HG02759 (cell line): ENCODE measurements around the gene CACNG1.
"Not testable (repeated sequence)": the region's sequence is repeated elsewhere in the genome, so short reads cannot be mapped to it uniquely, and the experiment has no call there.

ENCODE experiments used
- ATAC-seq: cut with Tn5 transposase; IDR thresholded peaks from one replicate; pipeline ENCODE4 v1.9.1; 2021; ENCODE audit warnings: mild to moderate bottlenecking, moderate library complexity; ENCODE audit not compliant: unreplicated experiment

The CACNG1 gene

DNA sequence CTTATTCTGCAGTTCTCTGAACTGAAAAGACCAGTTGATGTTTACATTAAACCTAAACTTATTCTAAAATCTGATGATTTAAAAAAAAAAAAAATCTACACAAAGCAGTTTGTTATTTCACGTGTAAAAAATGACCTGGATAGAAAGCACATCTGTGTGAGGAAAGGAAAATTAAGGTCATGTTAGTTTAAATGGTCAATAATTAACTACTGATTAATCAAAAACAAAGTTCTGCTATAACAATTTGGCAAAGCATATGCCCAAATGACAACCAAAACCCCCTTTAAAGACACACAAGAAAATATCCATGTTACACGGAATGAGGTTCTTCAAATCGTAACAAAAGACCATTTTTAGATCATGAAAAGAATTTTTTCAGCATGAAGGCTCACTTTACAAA lies 30.4 kb downstream of the CACNG1 start:
- ATAC-seq, result no peak

DNA sequence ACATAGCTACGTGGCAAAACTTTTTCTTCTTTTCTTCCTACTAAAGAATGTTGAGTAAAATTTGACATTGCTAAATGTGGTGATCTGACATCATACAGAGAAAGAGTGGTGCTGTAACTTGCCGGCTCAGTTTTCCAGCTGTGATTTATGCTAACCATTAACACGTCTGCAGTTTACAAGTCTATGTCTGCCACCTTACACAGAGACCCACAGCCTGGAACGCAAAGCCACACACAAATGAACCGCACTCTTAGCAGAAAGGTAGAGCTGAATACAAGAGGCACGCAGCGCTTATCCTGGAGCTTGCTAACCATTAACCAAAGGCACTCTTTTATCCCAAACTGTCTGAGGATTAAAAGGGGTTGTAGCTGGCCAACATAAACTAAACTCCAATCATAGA lies 31.9 kb downstream of the CACNG1 start:
- ATAC-seq, result no peak

DNA sequence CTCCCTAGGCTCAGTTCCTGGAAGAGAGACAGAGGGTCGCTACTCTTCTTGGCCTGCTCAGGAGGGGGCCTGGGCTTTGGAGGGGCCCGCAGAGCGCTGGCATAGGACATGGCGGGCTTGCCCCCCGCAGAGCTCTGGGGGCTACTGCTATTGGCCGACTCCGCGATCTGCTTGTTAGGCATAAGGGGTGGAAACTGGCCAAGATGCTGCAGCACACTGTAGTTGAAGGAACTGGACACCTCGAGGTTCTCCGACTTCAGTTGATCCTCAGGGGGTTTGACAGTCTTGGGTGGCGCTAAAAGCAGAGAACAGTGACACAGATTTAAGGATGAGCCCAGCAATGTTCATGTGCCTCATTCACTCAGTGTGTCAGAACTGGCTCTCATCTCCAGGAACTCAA lies 33.9 kb downstream of the CACNG1 start:
- no peak for ATAC-seq

DNA sequence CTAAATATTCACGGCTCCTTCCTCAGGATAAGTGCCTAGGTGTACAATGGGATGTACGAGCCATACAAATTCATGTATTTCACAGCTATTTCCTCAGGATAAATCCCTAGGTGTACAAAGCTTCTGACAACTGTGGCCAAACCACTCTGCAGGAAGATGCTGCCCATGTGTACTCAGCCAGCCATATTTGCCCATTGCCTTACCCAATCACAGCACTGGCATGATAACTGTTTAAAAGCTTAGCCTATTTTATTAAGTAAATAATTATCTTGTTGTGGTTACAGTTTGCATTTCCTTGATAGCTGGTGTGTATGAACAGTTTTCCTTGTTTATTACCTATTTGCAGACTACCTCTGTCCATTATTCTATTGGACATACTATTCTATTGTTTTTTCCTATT lies 35.1 kb downstream of the CACNG1 start:
- ATAC-seq, result no peak

DNA sequence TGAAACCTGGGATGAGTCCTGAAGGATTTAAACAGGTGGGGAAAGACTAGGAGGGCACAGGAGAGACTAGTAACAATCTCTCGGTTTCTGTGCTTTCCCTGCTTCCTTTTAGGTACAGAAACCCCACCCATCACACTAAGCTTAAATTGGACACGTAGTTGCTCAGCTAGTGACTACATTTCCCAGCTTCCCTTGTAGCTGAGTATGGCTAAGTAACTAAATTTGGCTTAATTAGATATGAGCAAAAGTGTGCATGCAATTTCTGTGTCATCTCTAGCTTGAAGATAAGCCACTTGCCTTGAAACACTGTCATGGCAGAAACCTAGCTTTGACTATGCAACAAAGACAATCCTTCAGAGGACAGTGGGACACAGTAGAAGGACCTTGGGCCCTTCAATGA lies 36.5 kb downstream of the CACNG1 start:
- ATAC-seq, result no peak

DNA sequence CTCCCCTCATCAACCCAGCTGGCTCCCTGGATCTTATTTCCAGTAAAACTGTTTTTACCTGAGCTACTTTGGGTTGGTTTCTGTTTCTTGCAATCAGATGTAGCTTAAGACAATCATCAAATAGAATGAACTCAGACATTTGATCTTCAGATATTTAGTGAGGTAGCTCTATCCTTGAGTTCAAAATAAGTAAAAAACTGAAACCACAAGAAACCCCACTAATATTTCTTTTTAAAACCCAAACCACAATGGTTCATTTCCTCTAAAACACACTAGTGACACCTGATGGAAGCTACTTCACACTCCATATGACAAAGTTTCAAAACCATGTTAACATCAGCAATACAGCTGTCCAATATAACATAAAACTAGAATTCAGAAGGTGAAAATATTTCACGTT lies 37.8 kb downstream of the CACNG1 start:
- ATAC-seq, result peak; percentile 81

DNA sequence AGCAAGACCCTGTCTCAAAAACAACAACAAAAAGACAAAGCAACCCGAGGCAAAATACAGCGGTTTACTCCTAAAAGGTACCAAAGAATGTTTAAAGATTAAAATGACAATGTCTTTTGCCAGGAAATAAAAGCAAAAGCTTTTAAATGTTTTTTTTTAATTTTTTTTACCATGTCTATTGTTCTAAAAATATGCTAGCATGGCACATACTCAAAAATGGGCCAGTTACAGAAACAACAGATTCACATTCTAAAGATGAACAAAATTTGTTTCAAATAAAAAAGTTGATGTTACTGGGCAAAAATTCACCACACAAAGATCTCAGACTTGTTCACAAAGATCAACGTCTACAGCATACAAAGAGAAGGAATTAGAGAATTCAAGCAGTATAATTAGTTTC lies 41.1 kb downstream of the CACNG1 start:
- no peak for ATAC-seq

DNA sequence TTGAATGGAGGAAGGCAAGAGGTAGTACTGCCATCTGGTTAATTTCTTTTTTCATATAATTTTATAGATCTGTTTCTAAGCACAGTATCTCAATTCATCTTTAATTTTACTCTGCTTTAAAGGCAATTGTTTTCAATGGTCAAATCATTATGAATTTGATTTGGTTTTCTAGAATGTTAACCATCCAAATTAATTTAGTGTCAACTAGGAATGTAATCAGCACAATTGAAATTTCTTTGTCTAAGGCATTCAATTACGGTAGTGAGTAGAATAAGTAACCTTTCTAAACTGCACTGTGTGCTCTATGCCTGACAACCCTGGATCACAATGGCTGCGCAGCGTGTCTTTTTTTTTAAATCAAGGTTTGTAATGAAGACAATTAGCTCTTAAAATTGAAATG lies 44.3 kb downstream of the CACNG1 start:
- no peak for ATAC-seq

DNA sequence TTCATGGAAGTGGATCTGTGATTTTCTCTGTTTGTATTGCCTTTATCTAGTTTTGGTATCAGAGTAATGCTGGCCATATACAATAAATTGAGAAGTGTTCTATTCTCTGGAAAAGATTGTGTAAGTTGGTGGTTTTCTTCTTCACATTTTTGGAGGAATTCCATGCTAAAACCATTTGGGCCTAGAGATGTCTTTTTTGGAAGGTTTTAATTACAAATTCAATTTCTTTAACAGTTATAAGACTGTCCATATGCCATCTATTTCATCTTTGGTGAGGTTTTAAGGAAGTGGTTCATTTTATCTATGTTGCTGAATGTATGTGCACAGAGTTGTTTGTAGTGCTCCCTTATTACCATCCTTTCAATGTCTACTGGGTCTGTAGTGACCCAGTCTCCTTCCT lies 46.0 kb downstream of the CACNG1 start:
- no peak for ATAC-seq

DNA sequence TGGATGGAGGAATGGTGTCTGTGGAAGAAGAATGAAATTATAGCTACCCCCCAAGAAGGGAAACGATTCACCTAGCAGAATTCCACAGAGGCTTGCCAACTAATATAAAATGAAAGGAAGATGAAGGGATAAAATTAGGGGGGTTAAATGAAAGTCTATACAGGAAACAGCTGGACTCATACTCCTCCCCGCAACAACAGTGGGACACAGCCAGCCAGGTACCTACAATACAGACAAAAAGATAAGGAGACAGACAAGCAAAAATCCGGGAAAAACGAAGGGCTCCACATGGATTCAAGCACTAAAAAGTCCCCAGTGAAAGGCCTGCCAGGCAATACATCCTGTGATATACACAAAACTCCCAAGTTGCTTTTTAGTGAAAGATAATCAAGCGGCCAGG lies 47.9 kb downstream of the CACNG1 start:
- no peak for ATAC-seq

DNA sequence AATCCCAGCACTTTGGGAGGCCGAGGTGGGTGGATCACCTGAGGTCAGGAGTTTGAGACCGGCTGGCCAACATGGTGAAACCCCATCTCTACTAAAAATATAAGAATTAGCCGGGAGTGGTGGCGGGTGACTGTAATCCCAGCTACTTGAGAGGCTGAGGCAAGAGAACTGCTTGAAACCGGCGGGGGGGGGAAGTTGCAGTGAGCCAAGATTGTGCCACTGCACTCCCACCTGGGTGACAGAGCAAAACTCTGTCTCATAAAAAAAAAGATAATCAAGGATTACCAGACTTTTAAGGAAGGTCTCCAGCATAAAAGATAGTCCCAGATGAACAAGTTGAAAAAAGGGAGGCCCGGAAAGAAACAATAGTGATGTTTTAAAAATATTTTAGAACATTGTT lies 48.4 kb downstream of the CACNG1 start:
- not testable (repeated sequence) for ATAC-seq

DNA sequence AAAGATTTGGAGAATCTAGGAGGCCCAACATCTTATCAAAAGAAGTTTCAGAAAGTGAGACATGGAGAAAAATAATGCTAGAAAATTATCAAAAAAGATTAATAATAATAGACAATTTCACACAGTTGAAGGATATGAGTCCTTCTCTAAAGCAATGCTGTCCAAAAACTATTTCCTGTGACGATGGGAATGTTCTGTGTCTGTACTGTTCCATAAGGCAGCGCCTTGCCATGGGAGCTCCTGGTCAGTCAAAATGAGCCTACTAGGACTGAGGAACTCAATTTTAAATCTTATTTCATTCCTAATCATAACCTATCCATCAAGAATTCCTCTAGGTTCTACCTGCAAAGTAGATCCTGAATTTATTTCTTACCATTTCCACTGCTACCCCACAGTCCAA lies 49.0 kb downstream of the CACNG1 start:
- ATAC-seq, result no peak

DNA sequence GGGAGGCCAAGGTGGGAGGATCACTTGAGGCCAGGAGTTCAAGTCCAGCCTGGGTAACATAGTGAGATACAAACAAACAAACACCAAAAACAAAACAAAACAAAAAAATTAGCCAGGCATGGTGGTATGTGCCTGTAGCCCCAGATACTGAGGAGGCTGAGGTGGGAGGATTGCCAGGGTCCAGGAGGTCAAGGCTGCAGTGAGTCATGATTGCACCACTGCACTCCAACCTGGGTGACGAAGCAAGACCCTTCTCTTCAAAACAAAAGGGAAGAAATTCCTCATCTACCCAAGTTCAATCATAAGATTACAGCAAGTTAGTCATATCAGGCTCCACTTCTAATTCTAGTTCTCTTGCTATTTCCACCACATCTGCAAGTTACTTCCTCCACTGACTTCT lies 50.9 kb downstream of the CACNG1 start:
- not testable (repeated sequence) for ATAC-seq

DNA sequence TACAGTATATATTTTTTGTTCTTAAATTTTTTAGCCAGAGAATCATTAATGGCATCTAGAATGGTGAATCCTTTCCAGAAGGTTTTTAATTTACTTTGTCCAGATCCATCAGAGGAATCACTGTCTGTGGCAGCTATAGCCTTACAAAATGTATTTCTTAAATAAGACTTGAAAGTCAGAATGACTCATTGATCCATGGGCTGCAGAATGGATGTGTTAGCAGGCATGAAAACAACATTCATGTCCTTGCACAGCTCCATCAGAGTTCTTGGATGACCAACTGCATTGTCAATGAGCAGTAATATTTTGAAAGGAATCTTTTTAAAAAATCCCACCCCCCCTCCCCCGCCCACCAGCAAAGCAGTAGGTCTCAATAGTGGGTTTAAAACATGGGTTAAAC lies 51.4 kb downstream of the CACNG1 start:
- no peak for ATAC-seq

DNA sequence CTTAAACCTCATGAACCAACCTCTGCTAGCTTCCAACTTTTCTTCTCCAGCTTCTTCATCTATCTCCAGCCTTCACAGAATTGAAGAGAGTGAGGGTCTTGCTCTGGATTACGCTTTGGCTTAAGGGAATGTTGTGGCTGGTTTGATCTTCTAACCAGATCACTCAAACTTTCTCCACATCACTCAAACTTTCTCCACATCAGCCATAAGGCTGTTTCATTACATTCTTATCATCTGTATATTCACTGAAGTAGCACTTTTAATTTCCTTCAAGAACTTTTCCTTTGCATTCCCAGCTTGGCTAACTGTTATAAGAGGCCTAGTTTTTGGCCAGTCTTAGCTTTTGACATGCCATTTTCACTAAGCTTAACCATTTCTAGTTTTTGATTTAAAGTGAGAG lies 52.3 kb downstream of the CACNG1 start:
- ATAC-seq, result no peak

DNA sequence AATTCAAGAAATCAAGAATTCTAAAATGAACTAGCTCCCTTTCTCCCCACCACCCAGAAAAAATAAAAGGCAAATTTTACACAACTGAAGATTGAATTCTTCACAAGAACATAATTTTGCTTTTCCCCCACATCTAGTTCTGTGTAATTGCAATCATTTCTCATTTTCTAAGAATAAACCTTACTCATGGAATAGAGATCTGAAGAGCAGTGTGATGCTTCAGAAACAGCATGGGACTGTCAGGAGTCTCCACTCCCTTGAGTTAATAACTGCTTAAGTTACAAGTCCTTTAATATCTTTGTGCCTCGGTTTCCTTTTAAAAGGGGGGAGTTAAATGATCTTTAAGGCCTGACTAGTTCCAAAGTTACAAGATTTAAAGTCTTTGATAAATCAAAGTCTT lies 53.7 kb downstream of the CACNG1 start:
- ATAC-seq, result no peak

DNA sequence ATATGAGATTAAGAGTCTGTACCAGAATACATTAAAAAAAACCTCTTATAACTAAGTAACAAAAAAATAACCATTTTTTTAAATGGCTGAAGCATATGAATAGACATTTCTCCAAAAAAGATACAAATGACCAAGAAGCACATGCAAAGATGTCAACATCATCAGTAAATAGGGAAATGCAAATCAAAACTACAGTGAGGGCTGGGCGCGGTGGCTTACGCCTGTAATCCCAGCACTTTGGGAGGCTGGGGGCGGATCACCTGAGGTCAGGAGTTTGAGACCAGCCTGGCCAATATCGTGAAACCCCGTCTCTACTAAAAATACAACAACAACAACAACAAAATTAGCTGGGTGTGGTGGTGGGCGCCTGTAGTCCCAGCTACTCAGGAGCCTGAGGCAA lies 60.3 kb downstream of the CACNG1 start:
- not testable (repeated sequence) for ATAC-seq

DNA sequence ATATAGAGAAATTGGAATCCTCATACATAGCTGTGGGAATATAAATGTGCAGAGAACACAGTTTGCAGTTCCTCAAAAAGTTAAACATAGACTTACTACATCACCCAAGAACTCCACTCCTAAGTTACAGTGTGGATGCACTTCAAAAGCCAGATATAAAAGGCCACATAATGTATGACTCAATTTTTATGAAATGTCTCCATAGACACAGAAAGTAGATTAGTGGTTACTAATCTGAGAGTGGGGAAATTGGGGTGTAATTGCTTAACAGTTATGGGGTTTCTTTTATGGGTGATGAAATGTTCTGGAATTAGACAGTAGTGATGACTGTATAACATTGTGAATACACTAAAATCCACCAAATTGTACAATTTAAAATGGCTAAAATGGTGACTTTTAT lies 60.9 kb downstream of the CACNG1 start:
- ATAC-seq, result no peak
